HG03520 (cell line): ENCODE results near the gene IGSF21.

Experiments used
- ATAC-seq: cut with Tn5 transposase; IDR thresholded peaks from one replicate; pipeline ENCODE4 v1.9.1; 2021; ENCODE audit warnings: mild to moderate bottlenecking, moderate library complexity; ENCODE audit not compliant: unreplicated experiment

IGSF21 gene

GRCh38 chr1:18322368-18323032 lies 214.9 kb downstream of the IGSF21 start:
- ATAC-seq = no peak

- ATAC-seq = no peak
Measured at GRCh38 chr1:18323259-18323658, 215.7 kb downstream of the IGSF21 start.

GRCh38 chr1:18324246-18324645 lies 216.6 kb downstream of the IGSF21 start:
- no peak for ATAC-seq

GRCh38 chr1:18325136-18325535 lies 217.5 kb downstream of the IGSF21 start:
- ATAC-seq = no peak

- ATAC-seq = no peak
Measured at GRCh38 chr1:18326211-18326897, 218.8 kb downstream of the IGSF21 start.

GRCh38 chr1:18327650-18328049 lies 220.1 kb downstream of the IGSF21 start:
- no peak for ATAC-seq

- no peak for ATAC-seq
Measured at GRCh38 chr1:18328803-18329202, 221.2 kb downstream of the IGSF21 start.

- no peak for ATAC-seq
Measured at GRCh38 chr1:18329469-18330253, 222.1 kb downstream of the IGSF21 start.

GRCh38 chr1:18332576-18332975 lies 225.0 kb downstream of the IGSF21 start:
- no peak for ATAC-seq

- no peak for ATAC-seq
Measured at GRCh38 chr1:18333220-18333619, 225.6 kb downstream of the IGSF21 start.

- no peak for ATAC-seq
Measured at GRCh38 chr1:18336801-18337200, 229.2 kb downstream of the IGSF21 start.

- ATAC-seq = no peak
Measured at GRCh38 chr1:18337757-18338156, 230.2 kb downstream of the IGSF21 start.

GRCh38 chr1:18339161-18339560 lies 231.6 kb downstream of the IGSF21 start:
- no peak for ATAC-seq

GRCh38 chr1:18340158-18340764 lies 232.7 kb downstream of the IGSF21 start:
- ATAC-seq = no peak

GRCh38 chr1:18340787-18341186 lies 233.2 kb downstream of the IGSF21 start:
- ATAC-seq = no peak

- ATAC-seq = no peak
Measured at GRCh38 chr1:18341291-18342069, 233.9 kb downstream of the IGSF21 start.

GRCh38 chr1:18342744-18343143 lies 235.1 kb downstream of the IGSF21 start:
- no peak for ATAC-seq

GRCh38 chr1:18343581-18343980 lies 236.0 kb downstream of the IGSF21 start:
- no peak for ATAC-seq

- ATAC-seq = no peak
Measured at GRCh38 chr1:18344755-18345154, 237.2 kb downstream of the IGSF21 start.

- no peak for ATAC-seq
Measured at GRCh38 chr1:18347559-18347958, 240.0 kb downstream of the IGSF21 start.

GRCh38 chr1:18348354-18348753 lies 240.8 kb downstream of the IGSF21 start:
- no peak for ATAC-seq
